Bronchial epithelial cell (primary cell): ENCODE data around the gene ZP2. TPM values are rescaled to one million over a fixed set of nuclear protein-coding genes. Genes with fewer than 3 reads are reported as not detected.

Experiments used
- DNase-seq: peaks from one replicate; pipeline ENCODE4 v3.0.0-alpha.2; 2010; ENCODE audit warnings: low read depth
- FAIRE-seq: peaks from 2 replicates; lab custom pipeline; 2011; peaks lifted over from hg19 to GRCh38; lab: Jason Lieb, UNC
- H3K27me3 ChIP-seq: 2 replicates; pipeline ENCODE4 v1.5.1; 2011; ENCODE audit warnings: low read length; ENCODE audit not compliant: control insufficient read depth, insufficient read depth
- H3K36me3 ChIP-seq: 2 replicates; pipeline ENCODE4 v1.5.1; 2011; ENCODE audit warnings: low read length; ENCODE audit not compliant: control insufficient read depth, insufficient read depth
- H3K4me3 ChIP-seq: 2 replicates; pipeline ENCODE4 v1.5.1; 2011; ENCODE audit warnings: mild to moderate bottlenecking, low read depth, low read length, control low read depth
- total RNA-seq: library from RNA; depleted of rRNA; stranded (reverse); fragments of >200 nt; gene quantifications from 2 replicates; pipeline ENCODE4 v1.2.1, GENCODE V29; 2014
- TF ChIP-seq, protein P1 (sequence below): IDR thresholded peaks from 2 replicates; pipeline ENCODE4 v1.5.1; 2011; ENCODE audit warnings: mild to moderate bottlenecking, moderate library complexity, low read length, control low read depth, inconsistent platforms; ENCODE audit not compliant: insufficient read depth, severe bottlenecking

The ZP2 gene
- total RNA-seq, 1 donor from 2014 or later = not detected

DNA sequence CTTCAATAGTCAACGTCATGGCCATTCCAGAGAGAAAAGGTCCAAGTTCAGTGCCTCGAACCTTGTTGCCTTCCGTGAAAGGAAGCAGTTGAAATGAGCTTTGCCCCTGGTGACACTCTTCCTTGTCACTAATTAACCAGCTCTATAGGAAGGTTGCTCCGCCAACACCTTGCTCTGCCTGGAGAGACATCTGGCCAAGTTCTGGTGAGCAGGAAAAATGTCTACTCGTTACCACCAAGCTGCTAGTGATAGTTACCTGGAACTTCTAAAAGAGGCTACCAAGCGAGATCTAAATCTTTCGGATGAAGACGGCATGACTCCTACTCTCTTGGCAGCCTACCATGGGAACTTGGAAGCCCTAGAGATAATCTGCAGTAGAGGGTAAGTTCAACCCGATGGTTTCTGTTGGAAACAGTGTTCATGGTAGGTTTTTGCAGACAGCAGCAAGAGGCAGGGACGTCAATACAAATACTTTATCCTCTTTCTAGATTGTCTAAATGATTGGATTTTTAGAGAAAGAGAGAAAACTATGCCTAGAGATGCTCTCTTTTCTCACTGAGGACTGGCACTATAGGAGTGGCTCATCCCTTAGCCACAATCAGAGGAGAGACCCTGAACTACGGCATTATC lies 22.3 kb upstream of the ZP2 start, which contains the start of gene ANKS4B:
ANKS4B (plus strand) TSS at position 179 of the 630 bp plus-strand sequence; CDS start at position 218, 39 bp downstream.
- no peak for FAIRE-seq
- TF ChIP-seq, protein P1, sequence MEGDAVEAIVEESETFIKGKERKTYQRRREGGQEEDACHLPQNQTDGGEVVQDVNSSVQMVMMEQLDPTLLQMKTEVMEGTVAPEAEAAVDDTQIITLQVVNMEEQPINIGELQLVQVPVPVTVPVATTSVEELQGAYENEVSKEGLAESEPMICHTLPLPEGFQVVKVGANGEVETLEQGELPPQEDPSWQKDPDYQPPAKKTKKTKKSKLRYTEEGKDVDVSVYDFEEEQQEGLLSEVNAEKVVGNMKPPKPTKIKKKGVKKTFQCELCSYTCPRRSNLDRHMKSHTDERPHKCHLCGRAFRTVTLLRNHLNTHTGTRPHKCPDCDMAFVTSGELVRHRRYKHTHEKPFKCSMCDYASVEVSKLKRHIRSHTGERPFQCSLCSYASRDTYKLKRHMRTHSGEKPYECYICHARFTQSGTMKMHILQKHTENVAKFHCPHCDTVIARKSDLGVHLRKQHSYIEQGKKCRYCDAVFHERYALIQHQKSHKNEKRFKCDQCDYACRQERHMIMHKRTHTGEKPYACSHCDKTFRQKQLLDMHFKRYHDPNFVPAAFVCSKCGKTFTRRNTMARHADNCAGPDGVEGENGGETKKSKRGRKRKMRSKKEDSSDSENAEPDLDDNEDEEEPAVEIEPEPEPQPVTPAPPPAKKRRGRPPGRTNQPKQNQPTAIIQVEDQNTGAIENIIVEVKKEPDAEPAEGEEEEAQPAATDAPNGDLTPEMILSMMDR = no peak
- no peak for DNase-seq
- peaks cover 4% of the 10 kb centered on the region for H3K27me3 ChIP-seq
- no peaks in the 10 kb centered on the region for H3K36me3 ChIP-seq
- H3K4me3 ChIP-seq = no peak within 1 kb of the TSS

DNA sequence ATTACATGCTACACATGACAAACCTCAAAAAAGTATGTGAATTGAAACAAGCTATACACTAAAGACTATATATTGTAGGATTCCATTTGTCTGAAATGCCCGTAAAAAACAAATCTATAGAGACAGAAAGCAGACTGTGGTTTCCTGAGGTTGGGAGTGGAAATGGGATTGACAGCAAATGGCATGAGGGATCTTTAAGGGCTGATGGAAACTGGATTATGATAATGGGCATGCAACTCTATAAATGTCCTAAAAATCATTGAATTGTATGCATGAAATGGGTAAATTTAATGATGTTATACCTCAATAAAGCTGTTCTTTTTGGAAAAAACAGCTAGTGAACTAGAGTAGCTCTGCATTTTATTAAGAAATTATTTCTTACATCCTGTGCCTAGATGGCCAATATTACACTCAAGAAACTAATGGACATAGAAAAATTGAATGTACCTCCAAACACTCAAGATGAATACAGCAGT lies 21.7 kb upstream of the ZP2 start:
- DNase-seq (no peak), FAIRE-seq (no peak)
- Histone ChIP-seq H3K36me3 (no peaks in the 10 kb centered on the region), H3K4me3 (no peak overlapping the region), H3K27me3 (peaks cover 4% of the 10 kb centered on the region)
- TF ChIP-seq, protein P1 = no peak

DNA sequence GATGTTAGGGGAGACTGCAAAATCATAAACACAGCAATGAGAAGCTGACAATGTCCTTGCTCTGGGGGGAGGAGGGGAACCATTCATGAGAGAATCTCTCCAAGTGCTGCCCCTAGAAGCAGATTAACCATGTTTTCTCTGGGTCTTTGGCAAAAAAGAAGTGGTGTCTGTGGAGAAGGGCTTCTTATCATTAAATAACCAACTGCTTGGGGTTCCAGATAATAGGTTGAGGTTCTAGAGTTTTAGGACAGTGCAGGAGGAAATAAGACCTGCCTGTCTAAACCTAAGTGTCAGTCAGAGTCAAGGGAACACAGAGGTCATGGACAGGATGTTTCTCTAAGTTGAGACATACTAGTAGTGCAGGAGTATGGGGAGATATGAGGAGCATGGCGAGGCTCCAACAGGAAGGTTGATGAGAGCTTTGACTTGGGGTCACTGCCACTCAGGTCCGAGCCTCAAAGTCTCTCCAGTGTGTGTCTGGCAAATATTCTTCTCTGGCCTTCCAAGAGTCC lies 17.0 kb upstream of the ZP2 start:
- Histone ChIP-seq H3K36me3 (no peaks in the 10 kb centered on the region), H3K27me3 (peaks cover 2% of the 10 kb centered on the region), H3K4me3 (no peak overlapping the region)
- FAIRE-seq (no peak), DNase-seq (no peak)
- TF ChIP-seq, protein P1 = no peak

DNA sequence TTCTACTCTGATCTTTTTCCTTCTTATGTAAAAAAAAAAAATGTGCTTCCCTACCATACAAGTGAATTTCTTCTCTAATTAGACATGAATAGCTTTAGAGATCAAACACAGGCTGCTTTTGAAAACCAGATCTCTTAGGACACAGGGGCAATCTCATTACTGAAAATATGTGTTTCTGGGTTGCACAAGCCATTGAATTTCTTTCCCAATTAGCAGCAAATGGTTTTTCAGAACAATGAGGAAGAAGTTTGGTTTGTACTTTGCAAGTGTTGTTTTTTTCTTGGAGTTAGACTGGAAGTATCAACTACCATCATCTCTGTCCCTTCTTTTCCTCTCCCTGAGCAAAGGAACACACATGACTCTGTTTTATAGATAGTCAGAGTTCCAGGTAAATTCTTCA lies 16.5 kb upstream of the ZP2 start:
- Histone ChIP-seq H3K4me3 (no peak overlapping the region), H3K27me3 (peaks cover 2% of the 10 kb centered on the region), H3K36me3 (no peaks in the 10 kb centered on the region)
- FAIRE-seq (no peak), DNase-seq (no peak)
- TF ChIP-seq, protein P1 = no peak

DNA sequence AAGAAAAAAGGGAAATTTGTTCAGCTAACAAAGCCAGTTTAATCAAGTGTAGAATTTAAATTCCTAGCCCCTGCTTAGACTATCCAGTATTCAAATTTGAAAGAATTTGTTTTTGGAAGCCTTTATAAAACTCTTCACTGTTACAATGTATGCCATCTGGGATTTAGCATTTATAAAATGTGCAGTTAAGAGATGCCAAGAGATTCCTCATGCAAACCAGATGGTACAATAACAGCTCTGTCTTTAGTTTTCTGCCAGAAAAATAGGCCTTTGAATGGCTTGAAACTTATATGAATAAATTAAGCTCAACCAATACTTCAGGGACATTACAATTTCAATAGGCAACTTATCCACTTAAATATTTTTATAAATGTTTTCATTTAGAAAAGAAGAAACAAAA lies 15.4 kb upstream of the ZP2 start:
- H3K36me3 ChIP-seq = no peaks in the 10 kb centered on the region
- TF ChIP-seq, protein P1 = no peak
- no peak for FAIRE-seq
- H3K4me3 ChIP-seq = no peak overlapping the region
- peaks cover 2% of the 10 kb centered on the region for H3K27me3 ChIP-seq
- DNase-seq = no peak

DNA sequence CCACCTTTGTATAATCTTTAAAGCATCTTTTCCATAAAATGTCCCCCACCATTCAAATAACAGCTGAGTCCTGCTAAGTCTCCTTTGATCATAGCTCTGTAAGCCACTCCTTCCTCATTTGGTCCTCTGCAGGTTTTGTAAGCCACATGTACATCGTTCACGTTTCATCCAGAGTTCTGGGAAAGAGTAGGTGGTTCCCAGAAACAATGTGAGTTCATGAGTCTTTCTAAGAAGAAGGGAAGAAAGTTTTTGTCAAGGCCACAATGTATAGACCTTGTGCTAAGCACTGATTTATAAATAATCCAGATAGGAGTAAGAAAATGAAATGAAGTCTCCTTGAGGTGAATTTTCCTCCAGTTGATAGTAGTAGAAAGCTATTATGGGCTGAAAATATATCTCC lies 13.4 kb upstream of the ZP2 start:
- FAIRE-seq (no peak), DNase-seq (no peak)
- Histone ChIP-seq H3K4me3 (no peak overlapping the region), H3K36me3 (no peaks in the 10 kb centered on the region), H3K27me3 (peaks cover 2% of the 10 kb centered on the region)
- TF ChIP-seq, protein P1 = no peak
